ENCODE data around the gene AHCYL2. TPM values are rescaled to one million over a fixed set of nuclear protein-coding genes. Genes with fewer than 3 reads are reported as not detected.

The AHCYL2 gene
- 6.6 TPM for polyA plus RNA-seq (2012; ENCODE audit: insufficient read depth, insufficient read length, low read depth)

- no peaks in the 10 kb centered on the region for H3K9me3 ChIP-seq
- H3K36me3 ChIP-seq = no peaks in the 10 kb centered on the region
- peak within 1 kb of the TSS; percentile 76 for H3K4me3 ChIP-seq (ENCODE audit: low read depth, low read length)
- DNase-seq = peak; percentile 99
- peaks cover 5% of the 10 kb centered on the region for H3K27me3 ChIP-seq
- TF ChIP-seq CTCF (IDR thresholded peaks at IDR 0.05; ENCODE audit: low read depth, low read length) = no peak
- no peaks in the 10 kb centered on the region; the same call in 1 of the 2 replicates for H3K4me1 ChIP-seq
Measured at GRCh38 chr7:129224251-129225205, at the start of gene AHCYL2. Gene AHCYL2, plus strand, starts transcription at chr7:129225030.

DNA sequence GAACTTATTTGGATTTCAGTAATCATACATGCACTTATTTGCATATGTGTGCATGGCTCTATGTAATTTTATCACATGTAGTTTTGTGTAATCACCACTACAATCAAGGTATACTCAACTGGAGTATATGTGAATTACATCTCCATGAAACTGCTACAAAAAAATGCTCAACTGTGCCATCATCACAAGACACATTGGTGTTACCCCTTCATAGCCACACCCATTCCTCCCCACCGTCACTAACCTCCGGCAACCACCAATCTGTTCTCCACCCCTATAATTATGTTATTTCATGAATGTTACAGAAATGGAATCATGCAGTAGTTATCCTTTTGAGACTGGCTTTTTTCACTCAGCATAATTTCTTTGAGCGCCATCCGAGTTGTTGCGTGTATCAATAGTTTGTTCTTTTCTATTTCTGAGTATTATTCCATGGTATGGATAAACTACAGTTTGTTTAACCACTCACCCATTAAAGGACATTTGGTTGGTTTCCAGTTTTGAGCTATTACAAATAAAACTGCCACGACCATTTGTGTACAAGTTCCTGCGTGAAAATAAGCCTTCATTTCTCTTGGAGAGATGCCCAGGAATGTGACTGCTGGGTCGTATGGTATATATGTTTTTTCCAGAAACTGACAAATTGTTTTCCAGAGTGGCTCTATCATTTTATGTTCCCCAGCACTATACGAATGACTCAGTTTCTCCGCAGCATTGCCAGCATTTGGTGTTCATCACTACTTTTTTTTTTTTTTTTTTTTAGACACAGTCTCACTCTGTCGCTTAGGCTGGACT, 47.7 kb upstream of the AHCYL2 start:
- H3K9me3 ChIP-seq = no peaks in the 10 kb centered on the region
- H3K4me1 ChIP-seq = no peaks in the 10 kb centered on the region
- no peaks in the 10 kb centered on the region for H3K36me3 ChIP-seq
- no peak for TF ChIP-seq CTCF (IDR thresholded peaks at IDR 0.05; ENCODE audit: low read depth, low read length)
- no peak overlapping the region for H3K4me3 ChIP-seq (ENCODE audit: low read depth, low read length)
- DNase-seq = no peak
- no peaks in the 10 kb centered on the region for H3K27me3 ChIP-seq

DNA sequence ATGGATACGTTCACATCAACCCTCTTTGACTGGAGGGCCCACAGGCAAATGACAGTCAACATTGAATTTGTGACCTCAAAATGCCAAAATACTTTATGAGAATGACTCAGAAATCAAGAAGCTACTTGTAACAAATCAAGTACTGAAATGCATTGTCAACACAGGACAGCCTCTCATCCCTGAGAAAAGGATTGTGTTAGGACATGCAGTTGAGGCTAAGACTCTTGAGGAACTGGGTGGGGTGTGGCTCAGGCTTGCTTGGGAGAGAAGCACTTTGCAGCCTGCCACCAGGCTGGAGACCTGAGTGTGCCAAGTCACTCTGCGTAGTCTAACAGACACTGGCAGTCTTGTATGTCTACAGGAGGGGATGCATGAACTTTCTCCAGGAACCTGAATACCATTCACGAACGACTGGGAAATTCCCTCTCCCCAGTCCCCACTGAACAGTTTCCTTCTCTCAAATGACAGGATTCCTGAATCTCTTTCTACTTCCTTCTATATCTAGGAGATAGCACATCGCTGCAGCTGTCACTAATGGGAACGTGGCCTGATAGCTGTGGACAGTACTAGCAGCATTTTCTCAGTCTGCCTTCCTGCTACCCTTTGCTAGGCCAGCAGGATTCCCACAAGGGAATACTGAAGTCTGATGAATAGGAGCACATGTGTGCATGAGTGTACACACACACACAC, 39.7 kb upstream of the AHCYL2 start:
- no peaks in the 10 kb centered on the region for H3K36me3 ChIP-seq
- H3K27me3 ChIP-seq = peaks cover 26% of the 10 kb centered on the region
- H3K4me3 ChIP-seq (ENCODE audit: low read depth, low read length) = no peak overlapping the region
- no peak for TF ChIP-seq CTCF (IDR thresholded peaks at IDR 0.05; ENCODE audit: low read depth, low read length)
- no peak for DNase-seq
- H3K4me1 ChIP-seq = no peaks in the 10 kb centered on the region
- no peaks in the 10 kb centered on the region for H3K9me3 ChIP-seq

GRCh38 chr7:129186749-129187260, 38.0 kb upstream of the AHCYL2 start:
- Histone ChIP-seq H3K4me1 (no peaks in the 10 kb centered on the region), H3K36me3 (no peaks in the 10 kb centered on the region), H3K4me3 (ENCODE audit: low read depth, low read length) (no peak overlapping the region), H3K27me3 (peaks cover 38% of the 10 kb centered on the region), H3K9me3 (no peaks in the 10 kb centered on the region)
- TF ChIP-seq CTCF (IDR thresholded peaks at IDR 0.05; ENCODE audit: low read depth, low read length) = no peak
- DNase-seq = no peak

DNA sequence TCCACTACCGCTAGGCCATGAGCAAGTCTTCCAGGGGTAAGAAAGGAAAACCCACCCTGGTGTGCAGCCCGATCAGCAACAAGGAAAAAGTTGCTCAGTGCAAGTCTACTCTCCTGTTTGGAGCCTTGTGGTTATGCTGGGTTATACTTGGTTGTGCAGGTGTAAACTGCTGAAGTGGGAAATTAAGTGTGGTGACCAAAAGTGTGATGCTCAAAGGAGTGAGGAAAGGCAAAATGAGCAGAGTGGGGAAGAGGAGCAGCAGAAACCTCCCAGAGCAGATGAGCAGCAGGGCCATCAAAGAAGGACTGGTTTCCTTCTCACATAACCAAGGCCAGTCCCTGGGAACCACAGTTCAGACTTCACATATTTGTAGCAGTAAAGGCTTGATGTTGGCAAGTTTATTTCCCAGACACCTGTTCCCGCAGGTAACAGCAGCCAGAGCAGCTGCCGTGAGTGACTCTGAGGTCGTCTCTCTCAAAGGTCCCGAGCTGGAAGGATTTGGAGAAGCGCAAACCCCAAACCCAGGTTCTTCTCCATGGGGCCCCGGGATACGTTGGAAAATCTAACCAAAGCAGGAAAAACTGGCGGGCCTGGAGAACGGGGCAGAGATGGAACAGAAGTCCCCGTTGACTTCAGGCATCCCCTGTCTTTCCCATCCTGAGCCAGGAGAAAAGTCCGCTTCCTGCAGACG, 37.0 kb upstream of the AHCYL2 start:
- Histone ChIP-seq H3K9me3 (no peaks in the 10 kb centered on the region), H3K4me1 (no peaks in the 10 kb centered on the region), H3K27me3 (peaks cover 38% of the 10 kb centered on the region), H3K36me3 (no peaks in the 10 kb centered on the region), H3K4me3 (ENCODE audit: low read depth, low read length) (peak overlapping the region; percentile 51)
- DNase-seq = no peak
- no peak for TF ChIP-seq CTCF (IDR thresholded peaks at IDR 0.05; ENCODE audit: low read depth, low read length)
